Uterus (tissue), 2 donors: ENCODE data around the gene FXYD2.

Source experiments
- CTCF ChIP-seq, 4 experiments: fragments of 200-600 bp in 2 of 4; fragments of 450-650 bp in 2 of 4; sonication (generic) in 2 of 4; IDR thresholded peaks; one replicate each; pipeline ENCODE4 v1.5.1; 2016 to 2019; ENCODE audit warnings: antibody characterized with exemption in 4 of 4, mild to moderate bottlenecking in 2 of 4, moderate library complexity in 1 of 4
- POLR2A ChIP-seq, 2 donors: fragments of 450-650 bp; IDR thresholded peaks; one replicate each; pipeline ENCODE4 v1.6.1; 2016; ENCODE audit warnings: antibody characterized with exemption in 2 of 2, mild to moderate bottlenecking in 1 of 2, moderate library complexity in 1 of 2

GRCh38 chr11:117782101-117782500, 42.4 kb downstream of the FXYD2 start:
- TF ChIP-seq CTCF (IDR thresholded peaks at IDR 0.05) (no peak), POLR2A (IDR thresholded peaks at IDR 0.05) (no peak)
